Ishikawa (cell line): ENCODE results near the gene BCL2L2.

ENCODE experiments used
- CEBPB ChIP-seq: IDR thresholded peaks from 2 replicates; pipeline ENCODE4 v1.6.1; 2012
- CREB1 ChIP-seq: IDR thresholded peaks from 2 replicates; pipeline ENCODE4 v1.6.1; 2012; ENCODE audit warnings: low read depth
- EGR1 ChIP-seq: IDR thresholded peaks from 2 replicates; pipeline ENCODE4 v1.6.1; 2012
- EP300 ChIP-seq: IDR thresholded peaks from 2 replicates; pipeline ENCODE4 v1.6.1; 2012; ENCODE audit warnings: borderline replicate concordance
- FOXM1 ChIP-seq: IDR thresholded peaks from 2 replicates; pipeline ENCODE4 v1.6.1; 2012; ENCODE audit warnings: low read depth, borderline replicate concordance
- MAX ChIP-seq: IDR thresholded peaks from 2 replicates; pipeline ENCODE4 v1.6.1; 2012
- NFIC ChIP-seq: IDR thresholded peaks from 2 replicates; pipeline ENCODE4 v1.6.1; 2012
- RAD21 ChIP-seq: IDR thresholded peaks from 2 replicates; pipeline ENCODE4 v1.6.1; 2012; ENCODE audit warnings: low read depth
- REST ChIP-seq: IDR thresholded peaks from 2 replicates; pipeline ENCODE4 v1.6.1; 2012; ENCODE audit warnings: low read depth, mild to moderate bottlenecking
- TAF1 ChIP-seq: IDR thresholded peaks from 2 replicates; pipeline ENCODE4 v1.6.1; 2012; ENCODE audit warnings: low read depth, mild to moderate bottlenecking
- TCF12 ChIP-seq: IDR thresholded peaks from 2 replicates; pipeline ENCODE4 v1.6.1; 2012; ENCODE audit warnings: low read depth
- TEAD4 ChIP-seq: IDR thresholded peaks from 2 replicates; pipeline ENCODE4 v1.6.1; 2012
- USF1 ChIP-seq: IDR thresholded peaks from 2 replicates; pipeline ENCODE4 v1.6.1; 2012
- YY1 ChIP-seq: IDR thresholded peaks from 2 replicates; pipeline ENCODE4 v1.6.1; 2012; ENCODE audit warnings: low read depth
- ZBTB7A ChIP-seq: IDR thresholded peaks from 2 replicates; pipeline ENCODE4 v1.6.1; 2012; ENCODE audit warnings: low read depth

Gene BCL2L2

GRCh38 chr14:23349156-23349845 lies 42.7 kb downstream of the BCL2L2 start:
- TF ChIP-seq REST (no peak), NFIC (no peak), EGR1 (no peak), CEBPB (no peak), CREB1 (no peak), RAD21 (no peak), TAF1 (no peak), FOXM1 (no peak), TEAD4 (no peak), EP300 (no peak), TCF12 (no peak), YY1 (no peak), ZBTB7A (no peak), MAX (no peak), USF1 (no peak)

GRCh38 chr14:23351681-23352505 lies 45.3 kb downstream of the BCL2L2 start:
- no peak for TF ChIP-seq CEBPB
- TF ChIP-seq NFIC = no peak
- TF ChIP-seq USF1 = no peak
- TF ChIP-seq ZBTB7A = no peak
- TF ChIP-seq EGR1 = no peak
- TF ChIP-seq TCF12 = no peak
- no peak for TF ChIP-seq RAD21
- TF ChIP-seq EP300 = no peak
- TF ChIP-seq CREB1 = no peak
- no peak for TF ChIP-seq TAF1
- TF ChIP-seq TEAD4 = no peak
- no peak for TF ChIP-seq FOXM1
- no peak for TF ChIP-seq MAX
- no peak for TF ChIP-seq REST
- TF ChIP-seq YY1 = no peak

- no peak for TF ChIP-seq REST
- no peak for TF ChIP-seq TAF1
- no peak for TF ChIP-seq NFIC
- TF ChIP-seq TEAD4 = no peak
- no peak for TF ChIP-seq YY1
- no peak for TF ChIP-seq CEBPB
- TF ChIP-seq USF1 = no peak
- no peak for TF ChIP-seq EGR1
- no peak for TF ChIP-seq TCF12
- no peak for TF ChIP-seq ZBTB7A
- TF ChIP-seq CREB1 = no peak
- TF ChIP-seq FOXM1 = no peak
- no peak for TF ChIP-seq RAD21
- TF ChIP-seq EP300 = no peak
- TF ChIP-seq MAX = no peak
These were observed 46.1 kb downstream of the BCL2L2 start, which contains the start of gene SLC22A17 for GRCh38 chr14:23352506-23353432. Gene SLC22A17, minus strand, starts transcription at chr14:23352887.
